ELF-1 (cell line): ENCODE measurements around the gene GLIS1.
"Not testable (repeated sequence)": the region's sequence is repeated elsewhere in the genome, so short reads cannot be mapped to it uniquely, and the experiment has no call there.

Source experiments
- DNase-seq: peaks from one replicate; pipeline ENCODE4 v3.0.0-alpha.2; 2016; ENCODE audit warnings: low read depth, low spot score

Gene GLIS1

DNA sequence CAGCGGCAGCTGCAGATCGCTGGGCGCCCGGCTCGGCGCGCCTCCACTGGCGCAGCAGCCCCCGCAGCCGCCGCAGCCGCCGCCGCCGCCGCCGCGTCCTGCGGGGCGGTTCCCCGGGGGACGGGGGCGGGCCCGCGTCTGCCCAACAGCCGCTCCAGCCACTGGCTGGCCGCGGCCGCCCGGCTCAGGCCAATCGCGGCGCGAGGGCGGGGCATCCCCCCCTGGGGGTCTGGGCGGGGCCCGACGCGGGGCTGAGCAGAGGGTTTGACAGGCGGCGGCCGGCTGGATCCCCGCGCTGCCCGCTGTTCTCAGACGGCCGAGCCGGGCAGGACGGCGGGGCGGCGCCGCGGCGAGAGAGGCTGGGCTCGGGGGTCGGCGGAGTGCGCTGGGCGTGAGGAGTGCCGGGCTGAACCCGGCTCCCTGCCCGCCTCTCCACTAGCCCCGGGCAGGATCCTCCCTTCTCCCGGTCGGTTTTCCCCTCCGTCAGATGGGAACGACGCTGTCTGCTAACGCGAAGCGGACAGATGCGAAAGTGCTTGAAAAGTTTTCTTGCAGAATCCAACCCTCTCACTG is at the start of gene GLIS1:
GLIS1 (minus strand) TSS at position 56 of the 573 bp plus-strand sequence. CDS start 1,100 bp downstream, outside the sequence.
- peak; percentile 89 for DNase-seq

DNA sequence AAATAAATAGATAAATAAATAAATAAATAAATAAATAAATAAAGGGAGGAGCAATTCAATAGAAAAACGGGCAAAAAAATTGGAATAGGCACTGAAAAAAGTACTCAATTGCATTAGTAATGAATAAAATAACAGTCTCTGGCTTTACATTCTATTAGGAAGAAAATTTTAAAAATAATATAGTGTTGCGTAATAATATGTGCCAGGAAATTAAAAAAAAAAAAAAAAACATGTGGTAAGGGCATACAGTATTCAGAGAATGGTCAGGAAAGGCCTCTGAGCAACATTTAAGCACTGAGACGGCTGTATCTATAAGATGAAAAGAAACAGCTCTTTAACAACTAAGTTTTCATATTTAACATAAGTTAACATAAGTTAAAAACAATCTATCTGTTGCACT is 48.7 kb upstream of the GLIS1 start:
- no peak for DNase-seq

DNA sequence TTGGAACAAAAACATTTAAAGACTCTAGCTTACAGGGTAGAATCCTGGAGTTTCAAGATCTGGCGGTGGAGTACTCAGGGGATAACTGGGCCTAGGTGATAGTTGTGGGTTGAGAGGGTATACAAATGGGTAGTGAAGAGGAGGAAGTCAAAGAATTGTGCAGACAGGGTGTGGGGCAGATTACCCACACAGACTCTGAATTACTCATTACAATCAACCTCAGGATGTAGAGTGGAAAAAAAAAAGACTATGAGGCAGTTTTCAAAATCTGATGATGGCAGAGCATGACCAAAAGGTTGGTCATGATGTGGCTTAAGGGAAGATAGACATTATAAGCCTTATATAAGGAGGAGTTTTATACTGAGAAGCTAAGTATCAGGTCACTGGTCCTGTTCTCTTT is 44.1 kb upstream of the GLIS1 start:
- DNase-seq, result no peak

DNA sequence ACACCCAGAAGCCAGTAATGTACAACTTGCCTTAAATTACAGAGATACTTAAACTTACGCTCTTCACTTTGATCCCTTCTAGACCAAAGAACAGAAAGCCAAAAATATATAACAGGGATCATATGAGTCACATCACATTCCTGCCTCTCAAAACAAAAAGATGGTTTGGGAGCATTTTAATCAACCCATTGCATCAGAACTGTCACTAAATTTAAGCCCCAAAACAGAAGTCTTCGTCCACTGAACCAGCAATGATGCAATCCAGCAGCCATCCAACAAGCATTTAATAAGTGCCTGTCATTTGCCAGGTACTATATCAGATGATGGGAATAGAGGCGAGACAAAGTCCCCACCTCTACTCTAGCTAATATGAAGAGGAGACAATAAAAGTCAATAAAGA is 42.7 kb upstream of the GLIS1 start:
- no peak for DNase-seq

DNA sequence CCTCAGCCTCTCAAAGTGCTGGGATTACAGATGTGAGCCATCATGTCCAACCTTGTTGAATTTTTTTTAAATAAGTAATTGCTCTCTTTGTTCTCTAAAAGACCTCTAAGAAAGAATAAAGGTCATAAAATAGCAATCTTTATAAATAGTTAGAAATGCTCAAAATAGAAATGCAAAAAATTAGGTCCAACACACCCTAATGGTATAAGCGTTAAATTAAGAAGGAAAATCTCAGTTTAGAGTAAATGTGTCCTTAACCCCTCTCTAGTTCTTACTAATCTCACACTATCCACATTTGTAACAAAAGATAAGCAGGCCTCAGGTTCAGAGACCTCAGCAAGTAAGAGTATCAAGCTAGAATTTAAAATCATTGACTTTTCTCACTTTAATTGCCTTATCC is 38.3 kb upstream of the GLIS1 start:
- DNase-seq, result no peak

DNA sequence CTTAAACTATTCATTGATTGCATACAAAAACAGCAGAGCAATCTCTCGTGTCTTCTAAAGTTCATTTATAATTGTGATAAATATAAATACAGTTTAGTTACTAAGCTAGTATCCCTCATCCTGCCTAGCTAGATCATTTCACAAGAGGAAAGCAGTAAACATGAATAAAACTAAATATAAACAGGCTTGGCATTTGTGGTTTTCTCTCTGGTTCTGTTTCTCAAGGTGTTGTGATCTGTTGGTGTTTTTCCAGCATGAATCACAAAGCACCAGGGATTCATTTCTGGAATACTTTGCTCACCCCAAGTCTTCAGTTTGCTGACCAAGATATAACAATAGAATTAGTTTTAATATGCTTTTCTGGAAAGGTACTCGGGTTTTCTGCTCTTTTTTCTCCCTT is 32.7 kb upstream of the GLIS1 start:
- DNase-seq, result no peak

DNA sequence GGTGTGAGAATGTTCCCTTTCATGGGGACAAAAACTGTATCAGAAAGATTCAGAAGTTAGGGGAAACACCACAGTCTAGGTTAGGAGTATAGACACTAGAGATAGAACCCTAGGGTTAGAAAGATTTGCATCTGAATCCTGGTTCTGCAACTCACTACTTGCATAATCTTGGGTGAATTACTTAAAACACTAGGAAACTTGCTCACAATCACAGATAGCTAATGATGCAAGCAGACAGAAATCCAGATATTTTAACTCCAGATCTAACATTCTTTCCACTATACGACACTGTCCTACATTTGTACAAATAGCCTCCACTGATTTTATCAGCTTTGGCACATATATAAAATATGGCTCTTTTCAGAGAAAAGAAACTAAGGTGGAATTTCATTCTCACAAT is 30.8 kb upstream of the GLIS1 start:
- no peak for DNase-seq

DNA sequence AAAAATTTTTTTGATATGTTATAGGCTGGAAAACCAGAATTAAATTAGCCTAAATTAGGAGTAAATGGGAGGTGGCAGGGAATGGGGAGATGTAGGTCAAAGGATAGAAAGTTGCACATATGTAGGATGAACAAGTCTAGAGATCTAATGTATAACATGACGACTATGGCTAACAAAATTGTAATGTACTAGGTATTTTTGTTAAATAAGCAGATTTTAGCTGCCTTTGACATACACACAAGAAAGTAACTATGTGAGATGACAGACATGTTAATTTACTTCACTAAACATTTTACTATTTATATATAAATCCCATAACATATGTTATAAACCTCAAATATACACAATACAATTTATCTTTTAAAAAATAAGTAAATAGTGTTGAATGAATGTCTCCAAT is 30.2 kb upstream of the GLIS1 start:
- DNase-seq, result no peak

DNA sequence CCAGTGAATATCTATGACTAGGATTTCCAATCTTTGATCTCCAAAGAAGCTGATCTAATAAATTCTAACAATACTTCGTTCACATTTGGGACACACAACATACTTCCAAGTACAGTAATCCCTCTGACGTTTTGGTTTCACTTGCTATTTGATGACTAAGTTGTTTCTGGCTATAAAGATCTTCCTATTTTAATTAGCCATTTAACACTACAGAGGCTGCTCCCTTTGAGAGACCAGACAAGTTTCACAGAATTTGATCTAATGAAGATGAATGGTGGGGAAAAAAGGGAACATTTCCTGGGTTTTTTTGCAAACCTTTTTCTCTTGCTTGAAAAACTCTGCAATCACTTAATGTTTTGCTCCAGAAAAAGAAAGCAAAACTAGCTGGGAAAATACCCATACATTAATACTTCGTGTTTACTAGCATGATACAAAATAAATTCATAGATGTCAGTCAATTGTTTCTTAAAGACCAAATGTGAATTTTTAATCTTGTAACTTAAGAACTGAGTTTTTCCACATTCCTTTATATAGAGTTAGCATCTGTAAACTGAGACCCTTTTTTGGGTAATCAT is 28.0 kb upstream of the GLIS1 start:
- no peak for DNase-seq

DNA sequence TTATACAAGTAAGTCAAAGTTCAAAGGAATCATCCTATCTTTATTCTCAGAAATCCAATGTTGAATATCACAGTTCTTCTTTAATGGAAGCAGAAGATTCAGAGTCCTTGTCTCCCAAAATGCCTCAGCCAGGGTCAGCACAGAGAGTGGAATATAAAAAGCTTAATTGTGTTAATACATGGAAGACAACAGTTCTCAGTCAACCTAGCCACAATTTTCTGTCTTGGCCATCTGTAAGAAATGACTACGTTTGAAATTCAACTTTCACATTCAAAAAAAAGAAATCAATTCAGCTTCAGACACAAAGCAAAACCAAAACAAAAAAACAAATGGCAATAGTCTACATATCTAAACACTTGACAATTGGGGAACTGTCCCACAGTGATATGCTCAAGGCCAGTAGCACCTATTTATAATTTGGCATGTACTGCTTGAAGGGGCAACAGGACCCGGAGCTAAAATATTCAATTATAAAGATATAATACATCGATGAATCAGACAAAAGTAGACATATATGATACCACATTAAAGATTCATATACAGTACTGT is 27.3 kb upstream of the GLIS1 start:
- DNase-seq, result no peak

DNA sequence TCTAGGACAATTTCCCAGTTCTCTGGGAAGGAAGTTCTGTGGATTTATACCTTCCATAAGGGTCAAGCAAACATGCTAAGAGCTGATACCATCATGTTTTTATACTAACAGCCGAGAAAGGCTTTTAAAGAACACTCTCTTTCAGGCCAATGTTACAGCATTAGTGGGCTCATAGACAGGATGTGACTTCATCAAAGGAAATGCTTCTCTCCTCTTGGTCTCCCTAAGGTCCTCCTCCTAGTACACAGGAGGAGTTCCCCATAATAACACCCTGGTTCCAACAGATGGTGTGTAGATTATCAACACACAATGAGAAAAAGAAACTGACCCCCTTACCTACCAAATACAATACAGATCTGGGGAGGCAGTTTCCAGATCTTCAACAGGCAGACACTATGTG is 26.7 kb upstream of the GLIS1 start:
- no peak for DNase-seq

DNA sequence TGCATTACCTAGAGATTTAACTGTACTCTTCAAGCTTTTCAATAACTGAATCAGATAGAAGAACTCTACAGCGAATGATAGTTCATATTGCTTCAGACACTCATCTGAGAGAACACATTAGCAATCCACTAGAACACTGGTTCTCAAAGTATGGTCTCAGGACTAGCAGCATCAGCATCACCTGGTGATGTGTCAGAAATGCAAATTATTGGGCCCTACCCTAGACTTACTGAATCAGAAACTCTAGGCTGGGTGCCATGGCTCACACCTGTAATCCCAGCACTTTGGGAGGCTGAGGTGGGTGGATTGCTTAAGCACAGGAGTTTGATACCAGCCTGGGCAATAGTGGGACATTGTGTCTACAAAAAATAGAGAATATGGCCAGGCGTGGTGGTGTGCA is 24.9 kb upstream of the GLIS1 start:
- DNase-seq, result no peak

DNA sequence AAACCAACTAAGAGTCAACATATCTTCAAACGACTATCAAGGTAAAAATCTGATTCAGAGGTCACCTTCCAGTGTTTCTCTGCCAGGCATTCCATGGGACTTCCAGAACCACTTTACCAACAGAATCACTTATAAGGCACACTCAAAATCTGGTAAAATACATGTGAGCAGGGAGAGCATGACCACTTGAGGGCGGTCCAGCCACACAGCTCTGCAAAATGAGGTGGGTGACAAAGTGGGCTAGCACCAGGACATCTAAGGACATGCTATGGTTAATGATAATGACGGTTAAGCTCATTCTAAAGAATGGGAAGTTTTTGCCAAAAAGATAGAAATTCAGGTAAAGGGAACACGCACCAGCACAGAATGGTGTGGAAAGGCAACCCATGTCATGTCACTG is 24.5 kb upstream of the GLIS1 start:
- DNase-seq, result no peak

DNA sequence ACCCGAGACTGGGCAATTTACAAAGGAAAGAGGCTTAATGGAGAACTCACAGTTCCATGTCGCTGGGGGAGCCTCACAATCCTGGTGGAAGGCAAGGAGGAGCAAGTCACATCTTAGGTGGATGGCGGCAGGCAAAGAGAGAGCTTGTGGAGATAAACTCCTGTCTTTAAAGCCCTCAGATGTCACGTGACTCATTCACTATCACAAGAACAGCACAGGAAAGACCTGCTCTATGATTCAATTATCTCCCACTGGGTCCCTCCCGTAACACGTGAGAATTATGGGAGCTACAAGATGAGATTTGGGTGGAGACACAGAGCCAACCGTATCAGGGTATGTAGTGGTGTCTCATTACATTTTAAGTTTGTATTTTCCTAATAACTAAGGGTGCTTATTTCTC is 21.5 kb upstream of the GLIS1 start:
- DNase-seq, result not testable (repeated sequence)

DNA sequence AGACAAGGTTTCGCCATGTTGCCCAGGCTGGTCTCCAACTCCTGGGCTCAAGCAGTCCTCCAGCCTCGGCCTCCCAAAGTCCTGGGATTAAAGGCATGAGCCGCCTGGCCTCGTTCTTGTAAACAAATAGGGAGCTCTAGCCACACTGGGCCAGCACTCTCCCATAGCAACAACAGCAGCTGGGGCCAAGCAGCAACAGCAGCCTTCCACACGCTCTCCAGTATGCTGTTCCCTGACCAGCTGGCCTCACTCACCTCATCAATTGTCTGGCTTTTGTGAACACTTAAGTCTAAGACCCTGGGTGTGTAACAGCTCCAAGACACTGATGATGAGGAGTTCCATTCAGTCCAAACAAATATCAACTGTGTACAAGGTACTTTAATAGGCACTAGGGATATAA is 16.9 kb upstream of the GLIS1 start:
- no peak for DNase-seq

DNA sequence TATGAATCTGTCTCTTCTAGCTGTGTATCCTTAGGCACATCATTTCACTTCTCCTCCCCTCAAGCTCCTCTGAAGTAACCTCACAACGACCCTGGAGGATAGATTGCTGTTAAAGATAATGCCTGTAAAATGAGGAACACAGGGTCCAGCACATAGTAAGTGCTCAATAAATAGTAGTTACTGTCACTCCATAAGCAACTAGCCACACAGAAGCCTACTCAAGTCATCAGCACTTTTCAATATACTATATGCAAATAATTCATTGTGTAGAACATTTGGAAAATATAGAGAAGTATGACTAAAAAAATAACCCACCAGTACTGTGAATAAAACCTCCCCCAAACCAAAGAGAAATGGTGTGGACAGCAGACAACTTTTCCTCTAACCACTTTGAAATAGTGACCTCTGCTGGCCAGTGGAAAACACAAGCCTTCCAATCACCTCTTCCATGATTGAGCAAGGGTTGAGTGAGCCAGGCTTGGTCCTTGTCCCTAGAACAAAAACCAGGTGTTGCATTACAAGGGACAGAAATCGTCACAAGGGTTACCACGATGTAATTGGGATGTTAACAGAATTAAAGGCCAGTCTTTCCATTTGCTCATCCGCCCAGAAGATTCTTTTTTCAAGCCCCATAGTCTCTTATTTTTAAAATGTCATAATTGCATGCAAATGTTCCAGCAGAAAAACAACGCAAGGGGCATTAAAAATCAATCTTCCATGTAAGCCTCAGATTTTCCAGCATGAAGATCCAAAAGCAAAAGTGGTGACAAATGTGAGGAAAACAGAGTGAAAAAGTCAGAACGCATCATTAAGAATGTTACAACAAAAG is 15.7 kb upstream of the GLIS1 start:
- peak; percentile 57 for DNase-seq

DNA sequence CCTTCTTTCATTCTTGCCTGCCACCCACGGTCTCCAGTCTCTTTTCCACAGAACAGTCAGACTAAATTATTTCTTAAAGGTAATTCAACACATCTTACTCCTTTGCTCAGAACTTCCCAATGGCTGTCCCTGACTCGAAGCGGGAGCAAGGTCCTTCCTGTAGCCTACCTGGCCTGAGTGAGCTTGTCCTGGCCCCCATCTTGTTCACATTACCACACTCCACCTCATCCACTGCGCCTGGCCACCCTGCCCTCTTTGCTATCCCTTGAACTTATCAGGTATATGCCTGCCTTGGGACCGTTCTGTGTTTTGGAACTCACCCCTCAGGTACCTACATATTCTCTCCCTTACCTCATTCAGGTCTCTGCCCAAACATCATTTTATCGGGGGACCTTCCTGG is 13.3 kb upstream of the GLIS1 start:
- DNase-seq, result no peak

DNA sequence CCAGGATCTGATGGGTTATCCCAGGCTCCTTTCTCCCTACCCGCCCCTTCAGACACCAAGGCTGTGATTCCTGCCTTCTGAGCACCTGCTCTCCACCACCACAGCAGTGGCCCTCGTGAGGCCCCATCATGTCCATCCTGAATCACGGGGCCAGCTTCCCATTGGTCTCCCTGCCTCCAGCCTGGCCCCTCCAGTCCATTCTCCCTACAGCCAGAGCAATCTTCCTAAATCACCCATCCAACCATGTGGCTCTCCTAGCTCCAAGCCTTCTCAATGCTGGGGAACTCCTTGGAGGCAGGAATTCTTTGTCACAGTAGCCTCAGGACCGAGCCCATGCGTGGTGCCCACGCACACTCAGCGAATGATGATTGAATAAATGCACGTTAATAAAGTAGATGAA is 8.9 kb upstream of the GLIS1 start:
- DNase-seq, result no peak

DNA sequence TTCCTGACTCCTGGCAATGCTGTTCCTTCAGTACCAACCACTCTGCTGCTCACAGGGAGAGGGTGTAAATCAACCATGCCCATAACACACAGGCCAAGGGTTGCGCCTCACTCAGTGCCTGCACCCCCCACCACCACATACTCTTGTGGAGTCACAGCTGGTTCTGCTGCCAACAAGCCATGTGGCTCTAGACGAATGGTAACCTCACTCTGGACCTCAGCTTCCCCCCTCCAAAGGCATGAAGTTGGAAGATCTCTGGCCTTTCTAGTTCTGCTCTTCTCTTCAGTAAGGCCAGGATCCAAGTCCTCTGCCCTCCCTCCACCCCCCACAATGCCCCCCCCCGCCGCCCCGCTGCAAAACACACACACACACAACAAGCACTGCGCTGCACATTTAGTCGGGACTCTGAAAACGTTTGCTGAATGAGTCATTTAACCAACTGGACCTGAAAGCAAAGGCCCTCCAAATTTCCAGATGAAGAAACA is 1.7 kb upstream of the GLIS1 start:
- no peak for DNase-seq

DNA sequence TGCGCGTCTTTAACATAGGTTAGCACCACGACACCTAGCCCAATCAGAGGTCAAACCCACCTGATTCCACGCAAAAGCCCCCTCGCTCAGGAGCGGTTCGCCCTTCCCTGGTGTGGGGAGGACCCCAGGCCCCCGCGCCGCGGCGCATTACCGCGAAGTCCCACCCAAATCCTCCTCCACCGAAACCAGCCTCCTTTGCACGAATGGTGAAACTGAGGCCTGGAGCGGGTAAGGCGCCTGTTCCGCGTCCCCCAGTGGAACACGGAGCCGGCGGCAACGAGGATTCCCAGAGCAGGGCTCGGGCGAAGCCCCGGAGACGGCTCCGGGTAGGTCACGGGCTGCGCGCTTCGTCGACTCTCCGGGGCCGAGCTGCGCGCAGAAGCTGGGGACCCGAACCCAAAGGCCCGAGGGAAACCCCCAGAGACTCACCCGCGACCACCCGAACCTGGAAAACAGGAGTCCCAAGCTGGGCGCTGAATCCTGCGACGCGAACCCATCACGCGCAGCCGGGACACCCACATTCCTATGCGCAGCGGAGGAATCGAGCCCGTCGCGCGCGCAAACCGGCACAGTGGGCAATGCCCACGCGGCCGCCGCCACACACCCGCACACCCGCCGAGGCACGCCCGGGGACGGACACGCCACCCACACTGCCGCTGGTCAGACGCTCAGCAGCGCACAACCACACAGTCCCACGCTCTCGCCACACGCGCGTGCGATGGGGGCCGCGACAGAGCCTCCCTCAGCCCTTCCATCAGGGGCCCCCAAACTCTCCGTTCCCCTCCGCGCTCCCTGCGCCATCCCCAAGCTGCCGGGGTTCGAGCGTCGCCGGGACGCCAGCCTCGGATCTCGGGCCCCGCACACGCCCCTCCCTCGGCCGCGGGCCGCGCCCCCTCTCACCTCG is 507 bp downstream of the GLIS1 start:
- no peak for DNase-seq

DNA sequence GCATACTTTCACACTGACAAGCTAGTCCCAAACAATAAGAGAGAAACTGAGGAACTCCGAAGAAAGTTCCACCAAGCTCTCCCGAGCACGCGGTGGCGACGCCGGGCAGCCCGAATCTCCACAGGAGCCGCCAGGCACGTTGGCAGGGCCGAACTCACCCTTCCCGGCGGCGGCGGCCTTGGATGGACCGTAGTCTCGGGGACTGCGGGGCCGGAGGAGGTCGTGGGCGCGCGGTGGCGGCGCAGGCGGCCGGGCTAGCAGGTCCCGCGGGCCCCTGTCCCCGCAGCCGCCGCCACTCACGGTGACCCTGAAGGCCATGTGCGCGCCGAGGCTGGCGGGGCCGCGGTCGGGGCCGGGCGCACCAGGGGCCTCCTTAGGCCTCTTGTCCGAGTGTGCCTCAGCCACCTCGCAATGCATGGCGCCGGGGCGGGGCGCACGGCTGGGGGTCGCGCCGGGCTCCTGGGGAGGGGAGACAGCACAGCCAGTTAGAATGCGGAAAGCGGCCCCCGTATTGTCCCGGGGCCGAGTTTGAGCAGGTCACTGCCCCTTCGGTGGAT is 1.2 kb downstream of the GLIS1 start:
- DNase-seq, result no peak
